H9 (cell line): ENCODE results near the gene RYR3. TPM values are rescaled to one million over a fixed set of nuclear protein-coding genes. Genes with fewer than 3 reads are reported as not detected.

ENCODE experiments used
- DNase-seq: peaks from one replicate; pipeline ENCODE4 v3.0.0-alpha.2; 2017
- H2AFZ ChIP-seq: one replicate; pipeline ENCODE4 v1.6.1; 2013; ENCODE audit warnings: mild to moderate bottlenecking, low read length, control low read depth, moderate library complexity
- H2AK5ac ChIP-seq: 2 replicates; pipeline ENCODE4 v1.6.1; 2013; ENCODE audit warnings: low read length, control low read depth, mixed read lengths; ENCODE audit not compliant: insufficient read length
- H2BK120ac ChIP-seq: one replicate; pipeline ENCODE4 v1.6.1; 2013; ENCODE audit warnings: low read depth, mild to moderate bottlenecking, low read length, control low read depth, inconsistent platforms; ENCODE audit not compliant: poor library complexity, severe bottlenecking
- H2BK12ac ChIP-seq: 2 replicates; pipeline ENCODE4 v1.6.1; 2013; ENCODE audit warnings: low read length, control low read depth, mixed read lengths, low read depth; ENCODE audit not compliant: insufficient read length
- H2BK15ac ChIP-seq: 2 replicates; pipeline ENCODE4 v1.6.1; 2013; ENCODE audit warnings: low read depth, low read length, control low read depth
- H2BK20ac ChIP-seq: one replicate; pipeline ENCODE4 v1.6.1; 2013; ENCODE audit warnings: low read depth, mild to moderate bottlenecking, low read length, control low read depth, inconsistent platforms; ENCODE audit not compliant: poor library complexity, severe bottlenecking
- H2BK5ac ChIP-seq: 2 replicates; pipeline ENCODE4 v1.6.1; 2013; ENCODE audit warnings: low read length, control low read depth, mixed read lengths; ENCODE audit not compliant: insufficient read length
- H3K14ac ChIP-seq: 2 replicates; pipeline ENCODE4 v1.6.1; 2013; ENCODE audit warnings: low read length, control low read depth; ENCODE audit not compliant: insufficient read depth
- H3K18ac ChIP-seq: 2 replicates; pipeline ENCODE4 v1.6.1; 2013; ENCODE audit warnings: low read depth, mild to moderate bottlenecking, mixed read lengths, low read length, control low read depth; ENCODE audit not compliant: insufficient read length
- H3K23ac ChIP-seq: 2 replicates; pipeline ENCODE4 v1.6.1; 2013; ENCODE audit warnings: low read length, control low read depth, mixed read lengths, low read depth; ENCODE audit not compliant: insufficient read length
- H3K23me2 ChIP-seq: 2 replicates; pipeline ENCODE4 v1.6.1; 2013; ENCODE audit warnings: low read depth, mild to moderate bottlenecking, mixed read lengths, low read length, control low read depth; ENCODE audit not compliant: insufficient read length, poor library complexity, severe bottlenecking
- H3K27ac ChIP-seq: 2 replicates; pipeline ENCODE4 v1.5.1; 2013; ENCODE audit warnings: low read length, control low read depth, mixed read lengths, low read depth; ENCODE audit not compliant: insufficient read length
- H3K27me3 ChIP-seq: 2 replicates; pipeline ENCODE4 v1.6.1; 2013; ENCODE audit warnings: low read length, control low read depth, inconsistent platforms; ENCODE audit not compliant: insufficient read depth
- H3K4ac ChIP-seq: 2 replicates; pipeline ENCODE4 v1.6.1; 2013; ENCODE audit warnings: low read depth, mild to moderate bottlenecking, control low read depth, inconsistent platforms, low read length, moderate library complexity
- H3K4me1 ChIP-seq: 2 replicates; pipeline ENCODE4 v1.6.1; 2013; ENCODE audit warnings: low read length, control low read depth, inconsistent platforms; ENCODE audit not compliant: insufficient read depth
- H3K4me2 ChIP-seq: 2 replicates; pipeline ENCODE4 v1.6.1; 2013; ENCODE audit warnings: low read length, control low read depth, mixed read lengths; ENCODE audit not compliant: insufficient read length, insufficient read depth
- H3K56ac ChIP-seq: 2 replicates; pipeline ENCODE4 v1.6.1; 2013; ENCODE audit warnings: low read depth, mild to moderate bottlenecking, mixed read lengths, low read length, control low read depth; ENCODE audit not compliant: insufficient read length
- H3K79me1 ChIP-seq: 2 replicates; pipeline ENCODE4 v1.6.1; 2013; ENCODE audit warnings: low read depth, mild to moderate bottlenecking, moderate library complexity, low read length, control low read depth, inconsistent platforms; ENCODE audit not compliant: insufficient read depth, poor library complexity, severe bottlenecking
- H3K79me2 ChIP-seq: 2 replicates; pipeline ENCODE4 v1.6.1; 2013; ENCODE audit warnings: low read length, control low read depth, inconsistent platforms; ENCODE audit not compliant: insufficient read depth
- H3K9ac ChIP-seq: 2 replicates; pipeline ENCODE4 v1.6.1; 2013; ENCODE audit warnings: low read length, control low read depth, mixed read lengths; ENCODE audit not compliant: insufficient read length; ENCODE audit errors: extremely low read depth
- H3K9me3 ChIP-seq: one replicate; pipeline ENCODE4 v1.6.1; 2013; ENCODE audit warnings: low read depth, low read length, inconsistent platforms; ENCODE audit not compliant: control insufficient read depth
- H3T11ph ChIP-seq: one replicate; pipeline ENCODE4 v1.6.1; 2013; ENCODE audit warnings: mild to moderate bottlenecking, low read length, control low read depth, inconsistent platforms
- H4K20me1 ChIP-seq: one replicate; pipeline ENCODE4 v1.6.1; 2013; ENCODE audit not compliant: control insufficient read depth, insufficient read length, insufficient read depth
- H4K5ac ChIP-seq: 2 replicates; pipeline ENCODE4 v1.6.1; 2013; ENCODE audit warnings: low read depth, mild to moderate bottlenecking, mixed read lengths, low read length, control low read depth; ENCODE audit not compliant: insufficient read length
- H4K8ac ChIP-seq: replicated peaks from 2 replicates; pipeline ENCODE4 v1.6.1; 2013; ENCODE audit warnings: low read length, control low read depth, mixed read lengths, low read depth; ENCODE audit not compliant: insufficient read length
- H4K91ac ChIP-seq: 2 replicates; pipeline ENCODE4 v1.6.1; 2013; ENCODE audit warnings: low read depth, mild to moderate bottlenecking, moderate library complexity, mixed read lengths, low read length, control low read depth; ENCODE audit not compliant: insufficient read length
- H3K27ac Mint-ChIP-seq, 3 experiments: 2 replicates in 2 of 3; 3 replicates in 1 of 3; pipeline ENCODE4 v1.8.0; 2020 to 2021; ENCODE audit warnings: mixed read lengths in 3 of 3, mild to moderate bottlenecking in 1 of 3, moderate library complexity in 1 of 3
- H3K27me3 Mint-ChIP-seq: 2 replicates; pipeline ENCODE4 v1.8.0; 2021; ENCODE audit warnings: low read depth, mild to moderate bottlenecking, moderate library complexity, mixed read lengths
- H3K36me3 Mint-ChIP-seq, 3 experiments: 2 replicates in 2 of 3; 3 replicates in 1 of 3; pipeline ENCODE4 v1.8.0; 2020 to 2021; ENCODE audit warnings: low read depth in 3 of 3, mixed read lengths in 3 of 3; ENCODE audit not compliant: insufficient read depth in 1 of 3
- H3K4me1 Mint-ChIP-seq, 2 experiments: 2 replicates each; pipeline ENCODE4 v1.8.0; 2020; ENCODE audit warnings: mixed read lengths in 2 of 2
- H3K4me3 Mint-ChIP-seq, 2 experiments: 2 replicates in 1 of 2; 3 replicates in 1 of 2; pipeline ENCODE4 v1.8.0; 2020 to 2021; ENCODE audit warnings: mild to moderate bottlenecking in 2 of 2, mixed read lengths in 2 of 2, moderate library complexity in 1 of 2
- H3K9me3 Mint-ChIP-seq, 2 experiments: 2 replicates in 1 of 2; 3 replicates in 1 of 2; pipeline ENCODE4 v1.8.0; 2020; ENCODE audit warnings: mild to moderate bottlenecking in 2 of 2, mixed read lengths in 2 of 2, moderate library complexity in 1 of 2
- CTCF ChIP-seq: fragments of 200-600 bp; sonication (generic); conservative IDR thresholded peaks from 3 replicates; pipeline ENCODE4 v1.8.0; 2021; ENCODE audit warnings: antibody characterized with exemption, mild to moderate bottlenecking
- WGBS: extraction: QIAGEN DNeasy Blood & Tissue Kit; methylation state at CpG from one replicate; pipeline ENCODE4 v1.1.7; 2013; ENCODE audit warnings: missing lambda C conversion rate, low lambda C conversion rate, mixed read lengths; ENCODE audit not compliant: insufficient read length; ENCODE audit errors: extremely low coverage; 5-methylcytosine and 5-hydroxymethylcytosine counted together
- total RNA-seq: library from RNA; stranded (reverse); gene quantifications from 2 replicates; pipeline ENCODE4 v1.2.1, GENCODE V29; 2021

Gene RYR3
- total RNA-seq, 1 experiment from 2014 or later, result 0.85 TPM

GRCh38 chr15:33565094-33565493, 254.3 kb downstream of the RYR3 start:
- Histone ChIP-seq H3K14ac (no peak overlapping the region), H3K27ac (no peak overlapping the region), H3K4me1 (0 out of 2 replicates have a peak, but pooled peaks cover 3% of the 10 kb centered on the region), H3K56ac (no peak overlapping the region), H3K23ac (no peak overlapping the region), H2BK5ac (no peak overlapping the region), H4K8ac (no peak overlapping the region), H2BK120ac (no peak overlapping the region), H2BK15ac (no peak overlapping the region), H3K4ac (no peak overlapping the region), H2AFZ (no peak overlapping the region), H3K27me3 (peaks cover 2% of the 10 kb centered on the region; the same call in 1 of the 2 replicates), H4K20me1 (no peaks in the 10 kb centered on the region), H3K23me2 (no peaks in the 10 kb centered on the region), H2AK5ac (no peak overlapping the region), H2BK12ac (no peak overlapping the region), H3K79me2 (no peaks in the 10 kb centered on the region), H3T11ph (no peak overlapping the region), H4K5ac (no peak overlapping the region), H3K18ac (no peak overlapping the region), H3K4me2 (no peak overlapping the region), H4K91ac (no peak overlapping the region), H3K9me3 (no peaks in the 10 kb centered on the region), H3K79me1 (no peaks in the 10 kb centered on the region), H2BK20ac (no peak overlapping the region), H3K9ac (no peak overlapping the region)
- Mint-ChIP-seq H3K4me3 (no peak overlapping the region), H3K27me3 (no peaks in the 10 kb centered on the region; the same call in 1 of the 2 replicates), H3K36me3 (no peaks in the 10 kb centered on the region; a peak in 1 of 7 replicates), H3K4me1 (peaks cover 14 to 16% of the 10 kb centered on the region in 2 experiments), H3K9me3 (no peaks in the 10 kb centered on the region; a peak in 1 of 5 replicates), H3K27ac (no peak overlapping the region)
- no peak for DNase-seq
- TF ChIP-seq CTCF, result no peak
- no CpG with 5 or more reads among the region's 3 CpGs for WGBS
